ENCODE results near the gene ARHGEF4.

GRCh38 chr2:130951018-130951417 is 114.3 kb downstream of the ARHGEF4 start:
- no peak for TF ChIP-seq POLR2A (IDR thresholded peaks at IDR 0.05)
- no peak for TF ChIP-seq CTCF (IDR thresholded peaks at IDR 0.05)
